PC-3 (cell line): ENCODE results near the gene PJA1. TPM values are rescaled to one million over a fixed set of nuclear protein-coding genes. Genes with fewer than 3 reads are reported as not detected.

Source experiments
- ATAC-seq: fragments of 200-7000 bp; cut with Tn5 transposase; 2 replicates; pipeline ENCODE4 v1.9.1; 2020; ENCODE audit warnings: mild to moderate bottlenecking, moderate library complexity
- BruUV-seq: library from RNA; stranded (reverse); fragments of 400-500 nt; replicated peaks from 2 replicates; lab custom pipeline; 2021; lab: Mats Ljungman, UMichigan
- CTCF ChIA-PET: fragments of 300-600 bp; sonication (Branson Sonifier 250); formaldehyde crosslinking; loops from one replicate; lab custom pipeline; 2022; ENCODE audit warnings: antibody characterized with exemption; lab: Charles Lee
- POLR2A ChIA-PET: fragments of 300-600 bp; sonication (Branson Sonifier 250); formaldehyde crosslinking; loops from one replicate; lab custom pipeline; 2022; ENCODE audit warnings: antibody characterized with exemption; ENCODE audit not compliant: unreplicated experiment; lab: Charles Lee
- DNase-seq: peaks from one replicate; pipeline ENCODE4 v3.0.0-alpha.2; 2015
- H2AFZ ChIP-seq: fragments of 300-600 bp; sonication (generic); 2 replicates; pipeline ENCODE4 v1.6.0; 2016; ENCODE audit warnings: antibody characterized with exemption, low read length
- H3F3A ChIP-seq: fragments of 300-600 bp; sonication (generic); one replicate; pipeline ENCODE4 v1.6.0; 2017; ENCODE audit warnings: antibody characterized with exemption, low read length, control low read depth, mild to moderate bottlenecking; ENCODE audit not compliant: unreplicated experiment
- H3K27ac ChIP-seq: fragments of 300-600 bp; sonication (generic); 2 replicates; pipeline ENCODE4 v1.5.1; 2016; ENCODE audit warnings: mild to moderate bottlenecking, low read length
- H3K27me3 ChIP-seq: fragments of 300-600 bp; sonication (generic); 2 replicates; pipeline ENCODE4 v1.6.1; 2016; ENCODE audit warnings: low read length, mixed read lengths
- H3K36me3 ChIP-seq: fragments of 300-600 bp; sonication (generic); 2 replicates; pipeline ENCODE4 v1.6.1; 2016; ENCODE audit warnings: low read depth, mixed run types, low read length, mixed read lengths
- H3K4me1 ChIP-seq: fragments of 300-600 bp; sonication (generic); 2 replicates; pipeline ENCODE4 v1.5.1; 2016; ENCODE audit warnings: low read length; ENCODE audit not compliant: insufficient read depth
- H3K4me2 ChIP-seq: fragments of 300-600 bp; sonication (generic); 2 replicates; pipeline ENCODE4 v1.6.0; 2016; ENCODE audit warnings: low read length
- H3K4me3 ChIP-seq: fragments of 300-600 bp; sonication (generic); 2 replicates; pipeline ENCODE4 v1.5.1; 2016; ENCODE audit warnings: mild to moderate bottlenecking, low read length, mixed read lengths
- H3K79me2 ChIP-seq: fragments of 300-600 bp; sonication (generic); 2 replicates; pipeline ENCODE4 v1.6.1; 2017; ENCODE audit warnings: low read length, mixed read lengths
- H3K9ac ChIP-seq: fragments of 300-600 bp; sonication (generic); 2 replicates; pipeline ENCODE4 v1.6.0; 2016; ENCODE audit warnings: mild to moderate bottlenecking, low read length
- H3K9me2 ChIP-seq: fragments of 300-600 bp; sonication (generic); replicated peaks from 2 replicates; pipeline ENCODE4 v1.6.1; 2016; ENCODE audit warnings: mixed run types, low read length, mixed read lengths
- H3K9me3 ChIP-seq: fragments of 300-600 bp; sonication (generic); 2 replicates; pipeline ENCODE4 v1.6.1; 2016; ENCODE audit warnings: low read length, mixed read lengths
- H4K20me1 ChIP-seq: fragments of 300-600 bp; sonication (generic); 2 replicates; pipeline ENCODE4 v1.6.1; 2016; ENCODE audit warnings: low read length, mixed read lengths
- CTCF ChIP-seq: fragments of 300-600 bp; sonication (generic); conservative IDR thresholded peaks from 2 replicates; pipeline ENCODE4 v1.5.1; 2017; ENCODE audit warnings: antibody characterized with exemption, low read depth, mild to moderate bottlenecking, low read length
- EZH2 ChIP-seq: fragments of 300-600 bp; sonication (generic); IDR thresholded peaks from one replicate; pipeline ENCODE4 v1.6.1; 2017; ENCODE audit warnings: antibody characterized with exemption, mild to moderate bottlenecking, low read length; ENCODE audit not compliant: unreplicated experiment
- EZH2phosphoT487 ChIP-seq: fragments of 300-600 bp; sonication (generic); IDR thresholded peaks from 2 replicates; pipeline ENCODE4 v1.6.1; 2018; ENCODE audit warnings: mild to moderate bottlenecking, antibody characterized with exemption, low read length, borderline replicate concordance
- intact Hi-C: fragments of 100-400 bp; cut with micrococcal nuclease; formaldehyde crosslinking; loops from 2 replicates; pipeline ENCODE4 v1.9.0; 2023
- total RNA-seq: library from RNA; depleted of rRNA; stranded (reverse); fragments of >200 nt; gene quantifications from 2 replicates; pipeline ENCODE4 v1.2.3, GENCODE V29; 2014

PJA1 gene
- total RNA-seq, 1 experiment from 2014 or later: 37.6 TPM

- ATAC-seq (no peak), DNase-seq (no peak)
- H3K4me3 ChIP-seq: no peak overlapping the region
- H3K36me3 ChIP-seq: no peaks in the 10 kb centered on the region
- no peaks in the 10 kb centered on the region for H3K27me3 ChIP-seq
- H3K9ac ChIP-seq: no peak overlapping the region
- H3K9me2 ChIP-seq: no peaks in the 10 kb centered on the region
- intact Hi-C loops: no loop called here
- CTCF ChIA-PET: no interaction called here
- no peak overlapping the region for H3K27ac ChIP-seq
- POLR2A ChIA-PET: no interaction called here
- BruUV-seq: no TSS peak
- no peaks in the 10 kb centered on the region for H3F3A ChIP-seq
- H3K79me2 ChIP-seq: no peaks in the 10 kb centered on the region
- no peak for TF ChIP-seq EZH2phosphoT487
- no peak for TF ChIP-seq EZH2
- no peak for TF ChIP-seq CTCF
- no peaks in the 10 kb centered on the region for H3K9me3 ChIP-seq
- no peak overlapping the region for H2AFZ ChIP-seq
- H3K4me2 ChIP-seq: no peak overlapping the region
- no peaks in the 10 kb centered on the region for H4K20me1 ChIP-seq
- H3K4me1 ChIP-seq: no peaks in the 10 kb centered on the region
These were observed 46.4 kb upstream of the PJA1 start for GRCh38 chrX:69211701-69212100.

GRCh38 chrX:69210581-69210980, 45.3 kb upstream of the PJA1 start:
- no peaks in the 10 kb centered on the region for H3F3A ChIP-seq
- no peaks in the 10 kb centered on the region for H3K36me3 ChIP-seq
- H2AFZ ChIP-seq: no peak overlapping the region
- no peaks in the 10 kb centered on the region for H3K4me1 ChIP-seq
- BruUV-seq: no TSS peak
- no peaks in the 10 kb centered on the region for H3K27me3 ChIP-seq
- H3K4me3 ChIP-seq: no peak overlapping the region
- ChIA-PET POLR2A (no interaction called here), CTCF (no interaction called here)
- TF ChIP-seq CTCF: no peak
- no peak for TF ChIP-seq EZH2phosphoT487
- no peak for TF ChIP-seq EZH2
- no peaks in the 10 kb centered on the region for H4K20me1 ChIP-seq
- no peaks in the 10 kb centered on the region for H3K79me2 ChIP-seq
- no peak for DNase-seq
- no peak for ATAC-seq
- intact Hi-C loops: no loop called here
- no peaks in the 10 kb centered on the region for H3K9me3 ChIP-seq
- H3K9ac ChIP-seq: no peak overlapping the region
- H3K4me2 ChIP-seq: no peak overlapping the region
- H3K27ac ChIP-seq: no peak overlapping the region
- H3K9me2 ChIP-seq: no peaks in the 10 kb centered on the region

GRCh38 chrX:69207216-69207615, 42.0 kb upstream of the PJA1 start:
- POLR2A ChIA-PET: no interaction called here
- CTCF ChIA-PET: no interaction called here
- BruUV-seq: no TSS peak

More at GRCh38 chrX:69207216-69207615, 42.0 kb upstream of the PJA1 start:
- H3F3A ChIP-seq: no peaks in the 10 kb centered on the region
- no peaks in the 10 kb centered on the region for H3K36me3 ChIP-seq
- H2AFZ ChIP-seq: no peak overlapping the region
- TF ChIP-seq CTCF: no peak
- H3K27me3 ChIP-seq: no peaks in the 10 kb centered on the region
- H3K4me2 ChIP-seq: no peak overlapping the region
- no peak overlapping the region for H3K27ac ChIP-seq
- ATAC-seq: no peak
- no peaks in the 10 kb centered on the region for H3K9me2 ChIP-seq
- no peak overlapping the region for H3K4me3 ChIP-seq
- no peak overlapping the region for H3K9ac ChIP-seq
- intact Hi-C loops: no loop called here
- no peaks in the 10 kb centered on the region for H3K4me1 ChIP-seq
- no peaks in the 10 kb centered on the region for H3K9me3 ChIP-seq
- DNase-seq: no peak
- H3K79me2 ChIP-seq: no peaks in the 10 kb centered on the region
- H4K20me1 ChIP-seq: no peaks in the 10 kb centered on the region
